Keratinocyte (primary cell): ENCODE data around the gene THOC2. TPM values are rescaled to one million over a fixed set of nuclear protein-coding genes. Genes with fewer than 3 reads are reported as not detected.

Experiments
- DNase-seq: peaks from one replicate; pipeline ENCODE4 v3.0.0-alpha.2; 2011; ENCODE audit warnings: low read depth, missing footprints, low spot score
- FAIRE-seq: peaks from 2 replicates; lab custom pipeline; 2011; peaks lifted over from hg19 to GRCh38; lab: Jason Lieb, UNC
- H2AFZ ChIP-seq: 2 replicates; pipeline ENCODE4 v1.6.0; 2012; ENCODE audit warnings: low read length, control low read depth, inconsistent platforms; ENCODE audit not compliant: control insufficient read depth
- H3K27ac ChIP-seq: 2 replicates; pipeline ENCODE4 v1.5.1; 2011; ENCODE audit warnings: low read length; ENCODE audit not compliant: control insufficient read depth, insufficient read depth
- H3K27me3 ChIP-seq: 3 replicates; pipeline ENCODE4 v1.6.0; 2011; ENCODE audit warnings: low read length; ENCODE audit not compliant: control insufficient read depth, insufficient read depth; ENCODE audit errors: extremely low read depth
- H3K36me3 ChIP-seq, 2 experiments: 2 replicates in 1 of 2; 3 replicates in 1 of 2; pipeline ENCODE4 v1.5.1; 2011; ENCODE audit warnings: low read length in 2 of 2, mild to moderate bottlenecking in 1 of 2; ENCODE audit not compliant: control insufficient read depth in 2 of 2, insufficient read depth in 2 of 2; ENCODE audit errors: extremely low read depth in 1 of 2
- H3K4me1 ChIP-seq: 3 replicates; pipeline ENCODE4 v1.5.1; 2011; ENCODE audit warnings: low read length; ENCODE audit not compliant: control insufficient read depth, insufficient read depth; ENCODE audit errors: extremely low read depth
- H3K4me2 ChIP-seq: 3 replicates; pipeline ENCODE4 v1.6.0; 2011; ENCODE audit warnings: low read depth, low read length; ENCODE audit not compliant: control insufficient read depth, insufficient read depth; ENCODE audit errors: extremely low read depth
- H3K4me3 ChIP-seq, 3 experiments: fragments of 200-600 bp in 1 of 3; sonication (generic) in 1 of 3; 2 replicates in 2 of 3; 3 replicates in 1 of 3; pipeline ENCODE4 v1.5.1; 2011 to 2016; ENCODE audit warnings: low read length in 3 of 3, mild to moderate bottlenecking in 3 of 3, control low read depth in 2 of 3, inconsistent platforms in 1 of 3, low read depth in 1 of 3, mixed read lengths in 1 of 3, mixed run types in 1 of 3, moderate library complexity in 1 of 3; ENCODE audit not compliant: control insufficient read depth in 2 of 3, insufficient read depth in 2 of 3; ENCODE audit errors: extremely low read depth in 1 of 3
- H3K79me2 ChIP-seq: 2 replicates; pipeline ENCODE4 v1.6.0; 2012; ENCODE audit warnings: low read length; ENCODE audit not compliant: control insufficient read depth, insufficient read depth
- H3K9ac ChIP-seq: 3 replicates; pipeline ENCODE4 v1.6.0; 2011; ENCODE audit warnings: low read length; ENCODE audit not compliant: control insufficient read depth, insufficient read depth; ENCODE audit errors: extremely low read depth
- H3K9me1 ChIP-seq: 3 replicates; pipeline ENCODE4 v1.6.0; 2011; ENCODE audit warnings: low read length; ENCODE audit not compliant: control insufficient read depth, insufficient read depth; ENCODE audit errors: extremely low read depth
- H3K9me3 ChIP-seq: 2 replicates; pipeline ENCODE4 v1.5.1; 2012; ENCODE audit warnings: low read depth, low read length; ENCODE audit not compliant: control insufficient read depth
- H4K20me1 ChIP-seq: 3 replicates; pipeline ENCODE4 v1.6.0; 2011; ENCODE audit warnings: low read length; ENCODE audit not compliant: control insufficient read depth, insufficient read depth; ENCODE audit errors: extremely low read depth
- CTCF ChIP-seq, 3 experiments: IDR thresholded peaks in 1 of 3; conservative IDR thresholded peaks in 1 of 3; optimal IDR thresholded peaks in 1 of 3; 2 replicates in 2 of 3; 3 replicates in 1 of 3; pipeline versions ENCODE3 to v1.5.1; 2011; ENCODE audit warnings: low read length in 3 of 3, mild to moderate bottlenecking in 3 of 3, moderate library complexity in 2 of 3, control low read depth in 1 of 3, inconsistent platforms in 1 of 3; ENCODE audit not compliant: insufficient read depth in 2 of 3; ENCODE audit errors: extremely low read depth in 1 of 3
- EZH2 ChIP-seq: IDR thresholded peaks from one replicate; pipeline ENCODE4 v1.6.1; 2012; ENCODE audit warnings: inconsistent platforms, mild to moderate bottlenecking, low read length, moderate library complexity
- dilution Hi-C: fragments of 300-500 bp; cut with MboI; formaldehyde crosslinking; loops from one replicate; pipeline ENCODE4 v1.7.0; 2020; ENCODE audit warnings: low sequenced_read_pairs; ENCODE audit not compliant: extremely low pct_ligation_motif_present
- polyA plus RNA-seq, 5 experiments: library from polyadenylated mRNA; depleted of rRNA in 3 of 5; stranded (reverse) in 3 of 5; stranded (forward) in 1 of 5; unstranded in 1 of 5; fragments of >200 nt; gene quantifications; 1 replicate in 1 of 5; 2 replicates in 3 of 5; 3 replicates in 1 of 5; pipeline versions ENCODE4 v1.2.1 to v1.2.3, GENCODE V29; 2011 to 2012; ENCODE audit warnings: missing spikeins in 2 of 5, low read depth in 1 of 5, low replicate concordance in 1 of 5

THOC2 gene
- polyA plus RNA-seq, 1 donor (not counting 4 experiments of a cell fraction or from before 2014, with no cell fraction given), result 61.1 TPM

- H3K27me3 ChIP-seq, result no peaks in the 10 kb centered on the region
- H4K20me1 ChIP-seq, result no peaks in the 10 kb centered on the region
- no peak overlapping the region for H3K4me3 ChIP-seq
- FAIRE-seq (no peak), DNase-seq (no peak)
- H3K4me2 ChIP-seq, result no peak overlapping the region
- H3K4me1 ChIP-seq, result no peaks in the 10 kb centered on the region
- H2AFZ ChIP-seq, result no peak overlapping the region
- no peak overlapping the region for H3K9ac ChIP-seq
- no peak overlapping the region for H3K27ac ChIP-seq
- peaks cover 95% of the 10 kb centered on the region for H3K79me2 ChIP-seq
- no peaks in the 10 kb centered on the region for H3K36me3 ChIP-seq
- no peaks in the 10 kb centered on the region for H3K9me1 ChIP-seq
- H3K9me3 ChIP-seq, result no peaks in the 10 kb centered on the region
- dilution Hi-C loops, result no loop called here
- TF ChIP-seq CTCF (optimal IDR thresholded peaks at IDR 0.05 in 1 of 3, IDR thresholded peaks at IDR 0.05 in 1 of 3, conservative IDR thresholded peaks at IDR 0.05 in 1 of 3; ENCODE audit: extremely low read depth in 1 of 3, insufficient read depth in 2 of 3, low read length in 3 of 3) (no peak), EZH2 (no peak)
Observed at GRCh38 chrX:123720486-123720885, 12.4 kb downstream of the THOC2 start.

- Histone ChIP-seq H3K9me1 (no peaks in the 10 kb centered on the region), H3K4me3 (no peak overlapping the region), H2AFZ (no peak overlapping the region), H3K79me2 (peaks cover 70% of the 10 kb centered on the region), H3K27me3 (no peaks in the 10 kb centered on the region), H3K4me2 (no peak overlapping the region), H3K36me3 (no peaks in the 10 kb centered on the region), H3K27ac (no peak overlapping the region), H3K4me1 (no peaks in the 10 kb centered on the region), H3K9ac (no peak overlapping the region), H3K9me3 (no peaks in the 10 kb centered on the region), H4K20me1 (no peaks in the 10 kb centered on the region)
- dilution Hi-C loops, result no loop called here
- FAIRE-seq (no peak), DNase-seq (no peak)
- no peak for TF ChIP-seq EZH2
- TF ChIP-seq CTCF (optimal IDR thresholded peaks at IDR 0.05 in 1 of 3, IDR thresholded peaks at IDR 0.05 in 1 of 3, conservative IDR thresholded peaks at IDR 0.05 in 1 of 3; ENCODE audit: extremely low read depth in 1 of 3, insufficient read depth in 2 of 3, low read length in 3 of 3), result no peak
Observed at GRCh38 chrX:123713841-123714240, 19.0 kb downstream of the THOC2 start.
